Measurements from ENCODE around the gene SMIM36.
"Not testable (repeated sequence)": the region's sequence is repeated elsewhere in the genome, so short reads cannot be mapped to it uniquely, and the experiment has no call there.

DNA sequence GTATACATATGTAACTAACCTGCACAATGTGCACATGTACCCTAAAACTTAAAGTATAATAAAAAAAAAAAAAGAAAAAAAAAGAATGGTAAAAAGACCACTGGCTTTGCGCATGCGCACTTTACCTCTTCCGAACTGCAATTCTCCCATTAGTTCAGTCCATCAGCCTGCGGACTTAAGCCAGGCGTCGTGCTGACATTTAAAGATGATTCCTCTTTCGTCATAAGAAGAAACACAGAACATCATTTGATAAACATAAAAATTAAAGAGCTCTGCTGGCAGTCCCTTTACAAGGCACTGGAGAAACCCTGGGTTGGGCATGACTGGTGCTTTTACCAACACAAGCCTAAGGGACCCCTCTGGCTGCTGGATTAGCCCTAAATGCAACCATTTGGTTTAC, 3.6 kb downstream of the SMIM36 start:
- not testable (repeated sequence) for TF ChIP-seq ZFP30 (CRISPR knock-in tag; IDR thresholded peaks at IDR 0.05); ZNF8 (CRISPR knock-in tag; IDR thresholded peaks at IDR 0.05); ZFP3 (CRISPR knock-in tag; IDR thresholded peaks at IDR 0.05); ISL1 (CRISPR knock-in tag; IDR thresholded peaks at IDR 0.05); GLIS3 (CRISPR knock-in tag; IDR thresholded peaks at IDR 0.05); ZC3H10 (CRISPR knock-in tag; IDR thresholded peaks at IDR 0.05); RARB (CRISPR knock-in tag; IDR thresholded peaks at IDR 0.05); ZNF565 (CRISPR knock-in tag; conservative IDR thresholded peaks at IDR 0.05; ENCODE audit: low read depth); ESRRG (CRISPR knock-in tag; IDR thresholded peaks at IDR 0.05); ARNTL (CRISPR knock-in tag; IDR thresholded peaks at IDR 0.05; ENCODE audit: borderline replicate concordance, low read depth); PPARA (CRISPR knock-in tag; IDR thresholded peaks at IDR 0.05; ENCODE audit: borderline replicate concordance)
- TF ChIP-seq, protein P1, sequence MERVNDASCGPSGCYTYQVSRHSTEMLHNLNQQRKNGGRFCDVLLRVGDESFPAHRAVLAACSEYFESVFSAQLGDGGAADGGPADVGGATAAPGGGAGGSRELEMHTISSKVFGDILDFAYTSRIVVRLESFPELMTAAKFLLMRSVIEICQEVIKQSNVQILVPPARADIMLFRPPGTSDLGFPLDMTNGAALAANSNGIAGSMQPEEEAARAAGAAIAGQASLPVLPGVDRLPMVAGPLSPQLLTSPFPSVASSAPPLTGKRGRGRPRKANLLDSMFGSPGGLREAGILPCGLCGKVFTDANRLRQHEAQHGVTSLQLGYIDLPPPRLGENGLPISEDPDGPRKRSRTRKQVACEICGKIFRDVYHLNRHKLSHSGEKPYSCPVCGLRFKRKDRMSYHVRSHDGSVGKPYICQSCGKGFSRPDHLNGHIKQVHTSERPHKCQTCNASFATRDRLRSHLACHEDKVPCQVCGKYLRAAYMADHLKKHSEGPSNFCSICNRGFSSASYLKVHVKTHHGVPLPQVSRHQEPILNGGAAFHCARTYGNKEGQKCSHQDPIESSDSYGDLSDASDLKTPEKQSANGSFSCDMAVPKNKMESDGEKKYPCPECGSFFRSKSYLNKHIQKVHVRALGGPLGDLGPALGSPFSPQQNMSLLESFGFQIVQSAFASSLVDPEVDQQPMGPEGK (CRISPR knock-in tag; IDR thresholded peaks at IDR 0.05; ENCODE audit: borderline replicate concordance) = not testable (repeated sequence)
